T1000 (cell line): ENCODE measurements around the gene TOP3B.
"Not testable (repeated sequence)": the region's sequence is repeated elsewhere in the genome, so short reads cannot be mapped to it uniquely, and the experiment has no call there.

Experiments used
- DNase-seq: peaks from one replicate; lab custom pipeline; 2025; ENCODE audit warnings: mixed read lengths; lab: John Stamatoyannopoulos, UW

Gene TOP3B

DNA sequence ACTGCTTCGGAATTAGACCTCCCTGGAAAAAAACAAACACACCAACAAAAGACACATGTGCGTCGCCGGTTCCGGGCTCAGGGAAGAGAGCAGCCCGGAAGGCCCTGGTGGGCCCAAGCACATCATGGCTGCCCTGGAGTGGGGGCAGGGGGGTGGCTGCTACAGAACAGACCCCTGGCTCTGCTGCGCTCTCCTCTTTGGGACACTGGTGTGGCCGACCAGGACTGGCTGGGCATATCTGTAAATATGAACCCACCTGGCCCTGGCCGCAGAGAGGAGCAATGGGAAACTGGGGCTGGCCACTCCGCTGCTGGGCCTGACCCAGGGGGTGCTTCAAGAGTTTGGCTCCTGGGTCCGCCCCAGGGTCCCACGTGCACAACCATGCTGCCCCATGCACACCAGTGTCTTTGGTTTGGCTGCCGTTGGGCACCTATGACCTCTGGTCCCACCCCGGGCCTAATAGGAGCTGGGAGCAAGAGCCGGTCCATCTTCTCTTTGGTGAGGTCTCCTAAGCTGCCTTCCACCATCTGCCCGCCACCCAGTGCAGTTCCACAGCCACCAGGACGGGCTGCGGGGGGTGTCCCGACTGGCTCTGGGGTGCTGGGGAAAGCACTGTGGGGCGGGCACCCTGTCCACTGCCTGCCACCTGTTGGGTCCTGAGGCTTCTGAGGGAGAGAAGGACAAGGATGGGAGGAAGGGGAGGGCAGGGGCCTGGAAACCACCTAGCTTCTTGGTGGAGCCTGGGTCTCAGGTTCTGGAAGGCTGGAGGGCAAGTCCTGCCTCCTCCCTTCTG is 60.0 kb downstream of the TOP3B start:
- no peak for DNase-seq

DNA sequence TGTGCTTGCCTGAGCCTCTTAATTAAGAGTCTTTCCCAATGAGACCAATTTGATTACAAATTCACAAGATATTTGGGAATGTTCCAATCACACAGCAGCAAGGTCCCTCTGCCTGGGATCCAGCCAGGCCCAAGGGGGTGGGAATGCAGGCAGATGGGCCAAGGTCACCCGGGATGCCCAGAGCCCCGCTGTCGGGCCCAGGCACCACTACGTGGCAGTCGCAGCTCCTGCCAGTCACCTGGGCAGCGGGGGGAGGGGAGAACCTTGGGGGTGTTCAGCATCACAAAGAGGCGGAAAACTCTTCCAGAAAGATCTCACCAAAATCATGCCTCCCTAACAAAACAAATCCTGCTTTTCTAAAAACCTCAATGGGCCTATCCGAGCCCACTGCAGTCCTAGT is 60.9 kb downstream of the TOP3B start:
- DNase-seq = no peak

DNA sequence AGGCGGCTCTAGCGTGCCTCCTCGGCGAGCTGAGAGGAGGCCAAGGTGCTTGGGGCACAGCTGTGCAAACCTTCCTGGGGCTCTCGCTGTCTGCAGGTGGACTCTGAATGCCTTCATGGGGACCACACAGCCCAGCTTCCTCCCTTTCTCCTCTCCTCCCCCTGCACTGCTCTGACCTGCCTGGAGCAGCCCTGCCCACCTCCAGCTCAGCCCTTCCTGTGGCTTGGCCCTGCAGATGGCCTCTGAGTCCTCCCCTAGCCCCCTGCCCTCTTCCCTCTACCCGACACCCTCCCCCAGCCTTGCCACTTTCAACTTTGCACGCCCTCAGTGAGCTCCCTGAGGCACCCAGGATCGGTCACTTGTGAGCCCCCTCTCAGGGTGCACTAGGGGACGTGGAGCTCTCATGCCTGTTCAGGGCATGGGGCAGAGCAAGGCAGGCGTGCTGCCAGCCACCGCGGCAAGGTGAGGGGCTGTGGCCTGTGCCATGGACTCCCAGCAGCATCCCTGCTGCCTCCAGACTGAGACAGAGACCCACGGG is 61.3 kb downstream of the TOP3B start:
- no peak for DNase-seq

- no peak for DNase-seq
These were observed 62.0 kb downstream of the TOP3B start for GRCh38 chr22:21920341-21921183.

GRCh38 chr22:21919526-21920307 is 62.9 kb downstream of the TOP3B start:
- DNase-seq = no peak

GRCh38 chr22:21918466-21919185 is 64.0 kb downstream of the TOP3B start:
- no peak for DNase-seq

DNA sequence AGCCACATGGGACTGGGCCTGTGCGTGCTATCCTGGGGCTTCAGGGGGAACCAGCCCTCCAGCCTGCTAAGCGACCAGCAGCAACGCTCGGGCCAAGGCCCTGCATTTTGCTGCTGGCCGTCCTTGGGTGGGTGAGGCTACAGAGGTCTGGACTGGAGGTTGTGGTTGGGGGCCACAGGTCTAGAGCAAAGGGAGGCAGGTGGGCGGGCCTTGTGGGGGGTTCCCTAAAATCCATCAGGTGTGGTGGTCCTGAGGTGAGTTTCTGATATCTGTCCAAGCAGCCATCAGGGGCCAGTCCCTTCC is 64.7 kb downstream of the TOP3B start:
- DNase-seq = no peak

- DNase-seq = no peak
These were observed 65.2 kb downstream of the TOP3B start for GRCh38 chr22:21917181-21917958.

GRCh38 chr22:21916309-21916918 is 66.2 kb downstream of the TOP3B start:
- no peak for DNase-seq

DNA sequence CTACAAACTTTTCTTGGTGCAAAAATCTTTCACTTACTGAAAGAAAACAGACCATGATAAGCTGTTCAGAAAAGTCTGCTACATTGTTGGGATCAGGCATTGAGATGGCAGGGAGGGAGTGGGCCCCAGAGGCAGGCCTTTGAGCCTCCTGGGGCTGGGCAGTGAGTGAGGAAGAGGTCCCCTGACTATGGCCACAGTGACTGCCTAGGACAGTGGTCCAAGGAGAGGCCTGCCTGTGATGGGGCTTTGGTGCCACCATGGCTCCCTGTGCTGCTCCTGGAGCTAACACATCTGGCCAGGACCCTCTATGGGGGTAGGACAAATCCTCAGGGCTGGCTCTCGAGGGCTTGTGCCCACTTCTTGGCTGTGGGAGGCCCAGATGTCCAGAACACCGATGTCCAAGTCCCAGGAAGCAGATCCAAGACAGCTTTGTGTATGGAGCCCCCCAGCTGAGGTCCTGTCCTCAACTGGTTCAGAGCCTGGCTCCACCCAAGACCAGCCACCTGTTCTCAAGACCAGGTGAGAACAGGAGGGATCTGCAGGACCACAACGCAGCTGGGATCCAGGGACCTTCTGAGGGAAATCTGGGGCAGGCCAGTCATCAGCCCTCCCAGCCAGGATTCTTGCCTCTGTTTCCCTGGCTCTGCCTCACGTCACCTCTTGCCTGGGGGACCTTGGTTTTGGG is 66.8 kb downstream of the TOP3B start:
- DNase-seq = no peak

DNA sequence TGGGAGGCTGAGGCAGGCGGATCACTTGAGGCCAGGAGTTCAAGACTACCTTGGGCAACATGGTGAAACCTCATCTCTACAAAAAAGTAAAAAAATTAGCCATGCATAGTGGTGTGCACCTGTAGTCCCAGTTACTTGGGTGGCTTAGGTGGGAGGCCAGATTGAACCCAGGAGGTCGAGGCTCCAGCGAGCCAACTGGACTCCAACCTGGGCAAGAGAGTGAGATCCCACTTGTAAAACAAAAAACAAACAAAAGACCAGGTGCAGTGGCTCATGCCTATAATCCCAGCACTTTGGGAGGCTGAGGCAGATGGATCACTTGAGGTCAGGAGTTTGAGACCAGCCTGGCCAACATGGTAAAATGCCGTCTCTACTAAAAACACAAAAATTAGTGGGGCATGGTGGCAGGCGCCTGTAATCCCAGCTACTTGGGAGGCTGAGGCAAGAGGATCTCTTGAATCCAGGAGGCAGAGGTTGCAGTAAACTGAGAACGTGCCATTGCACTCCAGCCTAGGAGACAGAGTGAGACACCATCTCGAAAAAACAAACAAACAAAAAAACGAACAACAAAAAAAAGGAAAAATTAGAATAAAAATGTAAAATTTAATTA is 68.4 kb downstream of the TOP3B start:
- not testable (repeated sequence) for DNase-seq

GRCh38 chr22:21910367-21910766 is 72.2 kb downstream of the TOP3B start:
- not testable (repeated sequence) for DNase-seq

- DNase-seq = no peak
These were observed 72.7 kb downstream of the TOP3B start for GRCh38 chr22:21909871-21910270.

DNA sequence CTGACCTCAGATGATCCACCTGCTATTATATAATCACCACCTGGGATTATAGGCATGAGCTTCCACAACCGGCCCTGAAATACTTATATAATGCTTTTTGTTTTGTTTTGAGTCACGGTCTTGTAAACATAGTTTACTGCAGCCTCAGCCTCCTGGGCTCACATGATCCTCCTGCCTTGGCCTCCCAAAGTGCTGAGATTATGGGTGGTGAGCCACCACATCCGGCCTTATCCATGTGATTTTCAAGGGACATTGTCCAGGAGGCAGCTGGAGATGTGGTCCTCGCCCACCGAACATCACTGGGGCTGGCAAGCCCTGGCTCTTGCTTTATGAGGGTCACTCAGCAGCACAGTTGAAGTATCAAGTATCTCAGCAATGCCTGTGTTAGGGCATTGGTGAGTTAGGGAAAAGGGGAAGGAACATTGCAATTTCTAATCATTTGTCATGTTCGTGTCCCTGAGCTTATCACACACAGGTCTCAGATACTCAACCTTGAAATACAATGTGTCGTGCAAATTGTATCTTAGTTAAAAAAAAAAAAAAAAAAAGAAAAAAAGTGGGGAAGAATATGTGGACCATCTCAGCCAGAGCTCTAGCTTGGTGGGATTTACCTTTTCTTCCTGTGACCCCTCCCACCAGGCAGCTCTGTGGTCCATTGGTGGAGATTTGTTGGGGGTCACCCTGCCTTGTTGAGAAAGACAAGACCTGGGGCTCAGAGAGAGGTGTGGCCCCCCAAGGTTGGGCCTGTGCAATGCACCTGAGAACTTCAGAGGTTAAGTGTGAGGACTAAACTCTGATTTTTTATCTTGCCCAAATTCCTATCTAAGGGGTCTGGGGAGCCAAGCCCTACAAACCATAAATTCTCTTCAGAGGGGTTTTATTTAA is 74.7 kb downstream of the TOP3B start:
- DNase-seq = no peak
